NCI-H69 (cell line): Measurements from ENCODE around the gene KRT36.

Experiments
- DNase-seq: peaks from one replicate; lab custom pipeline; 2025; lab: John Stamatoyannopoulos, UW

KRT36 gene

DNA sequence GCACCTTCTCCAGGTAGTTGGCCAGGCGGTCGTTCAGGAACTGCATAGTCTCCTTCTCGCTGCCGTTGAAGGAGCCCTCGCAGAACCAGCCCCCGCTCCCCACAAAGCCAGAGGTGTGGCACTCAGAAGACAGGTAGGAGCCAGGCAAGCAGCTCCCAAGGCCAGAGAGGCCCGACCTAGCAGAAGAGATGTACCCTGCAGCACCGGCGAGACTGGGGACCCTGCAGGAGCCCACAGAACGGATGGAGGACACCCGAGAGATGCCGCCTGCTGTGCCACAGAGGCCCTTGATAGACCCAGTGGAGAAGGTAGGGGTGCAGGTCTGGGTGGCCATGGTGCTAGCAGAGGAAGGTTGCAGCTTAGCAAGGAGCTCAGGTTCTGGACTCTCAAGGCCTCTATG lies at the start of gene KRT36:
TSS of gene KRT36 (minus strand) at position 380 of the 400 bp plus-strand sequence. CDS start at position 334, 46 bp downstream.
- DNase-seq = no peak

- DNase-seq = peak; percentile 62
These were observed 49.4 kb upstream of the KRT36 start for GRCh38 chr17:41539071-41539492.

GRCh38 chr17:41538565-41538991 lies 48.9 kb upstream of the KRT36 start:
- DNase-seq = peak; percentile 53

DNA sequence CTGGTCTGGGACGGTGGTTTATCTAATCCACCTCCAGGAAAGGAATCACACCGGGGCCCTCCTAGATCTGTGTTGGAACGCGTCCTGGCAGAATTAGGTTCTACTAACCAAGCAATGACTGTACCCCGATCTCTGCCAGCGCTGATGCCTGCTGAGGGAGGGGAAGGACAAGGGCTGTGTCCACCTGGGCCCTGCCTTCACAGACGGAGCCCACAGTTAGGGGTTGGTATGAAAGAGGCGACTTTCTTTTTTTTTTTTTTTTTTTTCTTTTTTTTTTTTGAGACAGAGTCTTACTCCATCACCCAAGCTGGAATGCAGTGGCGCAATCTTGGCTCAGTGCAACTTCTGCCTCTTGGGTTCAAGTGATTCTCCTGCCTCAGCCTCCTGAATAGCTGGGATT lies 48.3 kb upstream of the KRT36 start:
- DNase-seq = no peak

- DNase-seq = no peak
These were observed 47.9 kb upstream of the KRT36 start for GRCh38 chr17:41537614-41537954.

DNA sequence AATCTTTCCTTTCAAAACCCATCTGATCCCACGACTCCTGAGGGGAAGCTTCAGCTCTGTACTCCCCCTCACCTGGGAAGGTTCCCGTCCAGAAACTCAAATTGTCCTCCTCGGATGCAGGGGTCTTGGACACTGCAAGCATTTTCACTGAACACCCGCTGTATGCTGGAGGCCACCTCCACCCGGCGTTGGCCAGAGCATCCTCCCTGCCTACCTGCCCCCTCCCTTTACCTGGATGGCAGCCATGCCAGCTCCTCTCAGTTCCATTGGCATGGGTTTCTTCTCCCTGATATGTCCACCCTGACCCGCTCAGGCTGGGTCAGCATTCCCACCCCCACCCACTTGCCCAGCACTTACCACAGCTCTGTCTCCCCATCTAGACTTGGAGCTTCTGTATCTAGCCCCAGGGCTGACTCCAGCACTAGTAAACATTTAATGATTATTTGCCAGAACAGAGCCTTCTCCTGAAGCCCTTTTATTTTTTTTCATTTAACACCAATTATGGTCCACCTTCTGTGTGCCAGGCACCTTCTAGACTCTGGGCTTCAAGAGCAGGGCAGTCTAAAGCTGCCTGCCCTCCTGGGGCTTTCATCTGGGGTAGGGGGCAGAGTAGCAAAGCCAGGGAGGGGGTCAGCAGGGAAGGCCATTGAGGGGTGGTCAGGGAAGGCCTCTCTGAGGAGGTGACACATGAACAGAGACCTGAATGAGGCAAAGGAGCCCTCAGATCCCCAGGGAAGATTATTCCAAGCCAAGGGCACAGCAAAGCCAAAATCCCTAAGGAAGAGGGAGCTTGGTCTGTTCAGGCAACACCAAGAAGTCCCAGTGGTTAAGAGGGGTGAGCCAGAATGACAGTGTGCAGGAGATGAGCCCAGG lies 47.3 kb upstream of the KRT36 start:
- no peak for DNase-seq

- no peak for DNase-seq
These were observed 46.2 kb upstream of the KRT36 start for GRCh38 chr17:41535764-41536481.

- DNase-seq = peak; percentile 42
These were observed 45.3 kb upstream of the KRT36 start for GRCh38 chr17:41534899-41535546.

- DNase-seq = no peak
These were observed 43.9 kb upstream of the KRT36 start for GRCh38 chr17:41533613-41534012.

DNA sequence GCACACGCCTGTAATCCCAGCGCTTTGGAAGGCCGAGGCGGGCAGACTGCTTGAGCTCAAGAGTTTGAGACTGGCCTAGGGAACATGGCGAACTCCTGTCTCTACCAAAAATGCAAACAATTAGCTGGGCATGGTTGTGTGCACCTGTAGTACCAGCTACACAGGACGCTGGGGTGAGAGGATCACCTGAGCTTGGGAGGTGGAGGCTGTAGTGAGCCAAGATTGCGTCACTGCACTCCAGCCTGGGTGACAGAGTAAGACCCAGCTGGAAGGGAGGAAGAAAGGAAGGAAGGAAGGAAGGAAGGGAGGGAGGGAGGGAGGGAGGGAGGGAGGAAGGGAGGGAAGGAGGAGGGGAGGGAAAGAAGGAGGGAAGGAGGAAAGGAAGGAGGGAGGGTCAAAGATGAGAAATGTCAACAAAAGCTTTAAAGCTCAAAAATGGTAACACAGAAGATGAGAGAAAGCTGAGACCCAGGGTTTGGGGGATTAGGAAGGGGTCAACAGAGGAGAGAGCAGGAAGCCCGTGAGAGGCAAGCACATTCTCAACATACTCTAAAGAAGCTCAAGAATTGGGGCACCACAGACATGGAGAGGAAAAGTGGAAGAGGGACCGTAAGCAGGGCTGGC lies 43.3 kb upstream of the KRT36 start:
- peak; percentile 25 for DNase-seq

GRCh38 chr17:41531993-41532392 lies 42.3 kb upstream of the KRT36 start:
- DNase-seq = no peak

- DNase-seq = no peak
These were observed 40.6 kb upstream of the KRT36 start for GRCh38 chr17:41530062-41531048.

- peak; percentile 73 for DNase-seq
These were observed 39.8 kb upstream of the KRT36 start for GRCh38 chr17:41529491-41529915.

DNA sequence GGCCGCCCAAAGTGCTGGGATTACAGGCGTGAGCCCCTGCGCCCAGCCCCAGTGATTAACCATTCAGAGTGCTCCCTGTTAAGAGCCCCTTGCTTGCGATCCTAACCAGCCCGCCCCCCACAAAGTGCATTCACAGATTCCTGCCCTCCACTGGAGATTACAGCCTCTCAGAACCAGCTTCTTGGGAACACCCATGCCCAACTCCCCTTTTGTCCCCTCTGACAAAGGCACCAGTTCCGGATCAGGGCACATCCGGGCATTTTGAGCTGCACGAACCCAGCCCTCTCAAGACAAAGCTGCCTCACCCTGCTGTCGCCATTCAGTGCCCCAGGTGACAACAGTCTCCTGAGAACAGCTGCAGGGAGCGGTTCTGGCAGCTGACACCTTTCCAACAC lies 39.2 kb upstream of the KRT36 start:
- peak; percentile 83 for DNase-seq

- DNase-seq = peak; percentile 67
These were observed 37.6 kb upstream of the KRT36 start for GRCh38 chr17:41527063-41528023.

GRCh38 chr17:41524261-41524660 lies 34.6 kb upstream of the KRT36 start:
- no peak for DNase-seq

DNA sequence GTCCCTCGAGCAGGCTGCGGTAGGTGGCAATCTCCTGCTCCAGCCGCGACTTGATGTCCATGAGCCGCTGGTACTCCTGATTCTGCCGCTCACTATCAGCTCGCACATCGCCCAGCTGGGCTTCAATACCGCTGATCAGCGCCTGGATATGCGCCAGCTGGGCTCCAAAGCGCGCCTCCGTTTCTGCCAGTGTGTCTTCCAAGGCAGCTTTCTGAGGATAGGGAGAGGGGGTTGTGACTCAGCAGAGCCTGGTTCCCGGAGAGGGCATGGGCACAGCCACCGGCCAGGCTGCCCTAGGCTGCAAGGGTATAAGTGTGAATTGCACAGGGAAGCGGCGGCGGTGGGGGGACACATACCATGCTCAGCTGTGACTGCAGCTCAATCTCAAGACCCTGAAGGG lies 34.1 kb upstream of the KRT36 start:
- DNase-seq = peak; percentile 15

GRCh38 chr17:41523225-41523593 lies 33.5 kb upstream of the KRT36 start:
- no peak for DNase-seq

DNA sequence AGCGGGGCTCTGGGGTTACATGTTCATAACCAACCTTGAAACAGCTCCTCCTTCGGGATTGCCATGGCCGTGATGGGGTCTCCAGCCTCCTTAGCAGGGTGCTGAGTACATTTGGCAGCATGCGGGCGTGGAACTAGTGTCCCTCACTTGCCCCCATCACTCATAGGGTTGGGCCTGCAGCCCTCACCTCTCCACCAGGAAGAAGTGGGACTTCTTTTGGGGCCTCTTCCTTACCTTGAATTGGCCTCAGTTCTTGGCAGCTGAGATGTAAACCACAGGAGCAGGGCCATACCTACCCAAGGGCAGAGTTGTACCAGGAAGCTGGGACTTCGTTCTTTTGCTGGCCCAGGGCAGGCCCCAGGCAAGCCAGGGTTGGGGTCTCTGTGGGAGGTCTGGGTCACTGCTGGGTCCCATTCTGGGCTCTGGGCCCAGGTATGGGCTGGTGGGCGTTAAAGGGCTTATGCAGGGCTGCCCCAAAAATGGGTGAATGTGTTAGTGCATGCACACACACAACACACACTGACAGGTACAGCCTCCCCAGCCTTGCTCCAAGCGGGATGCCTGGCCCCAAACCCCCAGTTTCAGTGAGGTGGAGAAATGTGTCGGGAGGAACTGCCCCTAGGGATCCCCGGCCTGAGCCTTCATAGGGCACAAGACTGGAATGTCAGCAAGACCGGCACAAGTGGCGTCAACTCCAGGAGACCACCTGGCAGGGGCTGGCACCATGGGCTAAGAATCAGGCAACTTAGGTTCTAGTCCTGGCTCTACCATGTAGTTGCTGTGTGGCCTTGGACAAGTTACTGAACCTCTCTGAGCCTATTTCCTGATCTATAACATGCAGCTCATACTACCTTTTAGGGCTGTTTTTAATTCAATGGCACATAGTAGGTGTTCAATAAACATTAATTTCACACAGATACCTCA lies 32.9 kb upstream of the KRT36 start:
- DNase-seq = peak; percentile 22
